ENCODE results near the gene OOSP2.
"Not testable (repeated sequence)": the region's sequence is repeated elsewhere in the genome, so short reads cannot be mapped to it uniquely, and the experiment has no call there.

Gene OOSP2

DNA sequence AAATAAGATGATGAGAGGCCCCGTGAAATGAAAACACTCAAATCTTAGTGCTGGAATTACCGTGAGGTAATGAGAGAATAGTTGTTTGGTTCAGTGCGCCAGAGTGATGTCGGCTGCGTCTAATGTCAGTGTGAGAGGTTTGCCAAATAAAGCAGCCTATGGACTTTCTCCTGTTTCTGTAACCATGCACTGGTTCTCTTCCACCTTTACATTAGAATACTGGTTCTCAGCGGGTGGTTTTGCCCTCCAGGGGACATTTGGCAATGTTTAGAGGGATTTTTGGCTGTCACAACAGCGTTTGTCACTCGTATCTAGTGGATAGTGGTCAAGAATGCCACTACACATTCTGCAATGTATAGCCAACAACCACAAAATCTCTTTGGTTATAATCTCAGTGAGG, 22.2 kb upstream of the OOSP2 start:
- Histone ChIP-seq H3K18ac (ENCODE audit: low read length) (no peak overlapping the region), H3K4me3 (ENCODE audit: low read depth, low read length) (no peak overlapping the region), H2BK5ac (ENCODE audit: low read depth, low read length, poor library complexity) (no peak overlapping the region), H3K4ac (ENCODE audit: low read depth, low read length) (no peak overlapping the region), H3K4me1 (ENCODE audit: control insufficient read depth in 1 of 2, insufficient read depth in 2 of 2, low read length in 2 of 2) (no peaks in the 10 kb centered on the region), H3K79me2 (ENCODE audit: control insufficient read depth, insufficient read depth, low read length, poor library complexity) (no peaks in the 10 kb centered on the region), H3K14ac (ENCODE audit: low read length) (no peak overlapping the region), H4K8ac (ENCODE audit: low read depth, low read length) (no peak overlapping the region), H2AFZ (ENCODE audit: insufficient read depth, low read length, poor library complexity) (no peak overlapping the region), H3K23ac (ENCODE audit: low read length) (no peak overlapping the region), H3K79me1 (ENCODE audit: low read length) (no peaks in the 10 kb centered on the region), H4K12ac (ENCODE audit: low read depth, low read length) (no peak overlapping the region), H3K4me2 (ENCODE audit: low read length) (no peak overlapping the region), H3K9ac (ENCODE audit: low read length) (no peak overlapping the region), H3K9me3 (ENCODE audit: insufficient read depth, low read depth, low read length) (no peaks in the 10 kb centered on the region), H2BK120ac (ENCODE audit: insufficient read depth, low read length, poor library complexity) (no peak overlapping the region), H2AK5ac (ENCODE audit: low read length) (no peak overlapping the region), H4K91ac (ENCODE audit: low read depth, low read length) (no peak overlapping the region), H3K27ac (ENCODE audit: low read depth, low read length) (no peak overlapping the region), H3K36me3 (ENCODE audit: control insufficient read depth in 1 of 2, insufficient read depth in 2 of 2, low read length in 2 of 2) (no peaks in the 10 kb centered on the region), H2BK12ac (ENCODE audit: low read length) (no peak overlapping the region), H3K27me3 (ENCODE audit: insufficient read depth, low read length) (no peaks in the 10 kb centered on the region)
- WGBS (ENCODE audit: extremely low coverage, insufficient coverage, insufficient read length), result no CpG with 5 or more reads among the region's 8 CpGs
- DNase-seq, result no peak

DNA sequence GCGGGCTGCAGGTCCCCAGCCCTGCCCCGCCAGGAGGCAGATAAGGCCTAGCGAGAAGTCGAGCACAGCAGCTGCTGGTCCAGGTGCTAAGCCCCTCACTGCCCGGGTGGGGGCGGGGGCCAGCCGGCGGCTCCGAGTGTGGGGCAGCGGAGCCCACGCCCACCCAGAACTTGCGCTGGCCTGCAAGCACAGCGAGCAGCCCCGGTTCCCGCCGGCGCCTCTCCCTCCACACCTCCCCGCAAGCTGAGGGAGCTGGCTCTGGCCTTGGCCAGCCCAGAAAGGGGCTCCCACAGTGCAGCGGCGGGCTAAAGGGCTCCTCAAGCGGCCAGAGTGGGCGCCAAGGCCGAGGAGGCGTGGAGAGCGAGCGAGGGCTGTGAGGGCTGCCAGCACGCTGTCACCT, 19.8 kb upstream of the OOSP2 start:
- not testable (repeated sequence) for H3K4me1 ChIP-seq (ENCODE audit: control insufficient read depth in 1 of 2, insufficient read depth in 2 of 2, low read length in 2 of 2); H3K36me3 ChIP-seq (ENCODE audit: control insufficient read depth in 1 of 2, insufficient read depth in 2 of 2, low read length in 2 of 2); H3K79me1 ChIP-seq (ENCODE audit: low read length); H2BK12ac ChIP-seq (ENCODE audit: low read length); H2AK5ac ChIP-seq (ENCODE audit: low read length); H3K9me3 ChIP-seq (ENCODE audit: insufficient read depth, low read depth, low read length); H4K91ac ChIP-seq (ENCODE audit: low read depth, low read length); DNase-seq; H3K79me2 ChIP-seq (ENCODE audit: control insufficient read depth, insufficient read depth, low read length, poor library complexity); H3K9ac ChIP-seq (ENCODE audit: low read length); H3K4me2 ChIP-seq (ENCODE audit: low read length); H3K27ac ChIP-seq (ENCODE audit: low read depth, low read length); H3K23ac ChIP-seq (ENCODE audit: low read length); H2BK120ac ChIP-seq (ENCODE audit: insufficient read depth, low read length, poor library complexity); H3K18ac ChIP-seq (ENCODE audit: low read length); H2AFZ ChIP-seq (ENCODE audit: insufficient read depth, low read length, poor library complexity); H3K14ac ChIP-seq (ENCODE audit: low read length); H3K27me3 ChIP-seq (ENCODE audit: insufficient read depth, low read length); H3K4me3 ChIP-seq (ENCODE audit: low read depth, low read length); H4K12ac ChIP-seq (ENCODE audit: low read depth, low read length); H3K4ac ChIP-seq (ENCODE audit: low read depth, low read length); H2BK5ac ChIP-seq (ENCODE audit: low read depth, low read length, poor library complexity); H4K8ac ChIP-seq (ENCODE audit: low read depth, low read length)
- no CpG with 5 or more reads among the region's 27 CpGs for WGBS (ENCODE audit: extremely low coverage, insufficient coverage, insufficient read length)

DNA sequence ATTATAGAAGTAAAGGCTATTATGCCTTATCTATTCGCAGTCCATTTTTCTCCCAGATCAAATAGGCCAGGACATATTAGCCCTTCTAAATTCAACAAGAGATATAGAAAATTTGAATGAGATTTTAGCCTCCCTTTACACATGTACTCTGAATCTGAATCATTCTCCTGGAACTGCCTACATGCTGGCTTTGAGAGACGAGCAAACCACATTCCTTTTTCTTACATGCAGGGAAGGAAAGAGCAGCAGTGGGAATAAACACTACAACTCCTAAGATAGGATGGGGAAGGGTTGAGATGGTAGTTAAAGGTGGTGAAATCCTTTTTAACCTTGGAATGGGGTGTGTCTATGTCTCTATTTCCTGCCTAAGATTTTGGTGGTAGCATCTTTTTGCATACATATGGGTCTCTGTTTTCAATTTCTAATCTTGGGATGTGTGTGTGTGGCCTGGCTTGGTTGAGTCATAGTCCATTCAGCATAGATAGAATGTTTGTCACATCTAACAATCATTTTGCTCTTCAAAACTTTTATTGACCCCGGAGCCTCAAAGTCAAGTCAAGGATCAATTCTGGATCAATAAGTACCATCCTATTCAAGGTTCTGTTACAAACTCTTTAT, 11.1 kb upstream of the OOSP2 start:
- no CpG with 5 or more reads among the region's 3 CpGs for WGBS (ENCODE audit: extremely low coverage, insufficient coverage, insufficient read length)
- H2BK120ac ChIP-seq (ENCODE audit: insufficient read depth, low read length, poor library complexity), result no peak overlapping the region
- H3K4me2 ChIP-seq (ENCODE audit: low read length), result no peak overlapping the region
- H3K23ac ChIP-seq (ENCODE audit: low read length), result no peak overlapping the region
- no peak overlapping the region for H2AK5ac ChIP-seq (ENCODE audit: low read length)
- H4K12ac ChIP-seq (ENCODE audit: low read depth, low read length), result no peak overlapping the region
- no peaks in the 10 kb centered on the region for H3K79me2 ChIP-seq (ENCODE audit: control insufficient read depth, insufficient read depth, low read length, poor library complexity)
- H3K79me1 ChIP-seq (ENCODE audit: low read length), result no peaks in the 10 kb centered on the region
- H3K4ac ChIP-seq (ENCODE audit: low read depth, low read length), result no peak overlapping the region
- H3K36me3 ChIP-seq (ENCODE audit: control insufficient read depth in 1 of 2, insufficient read depth in 2 of 2, low read length in 2 of 2), result no peaks in the 10 kb centered on the region
- no peak overlapping the region for H4K91ac ChIP-seq (ENCODE audit: low read depth, low read length)
- no peaks in the 10 kb centered on the region for H3K9me3 ChIP-seq (ENCODE audit: insufficient read depth, low read depth, low read length)
- H2BK12ac ChIP-seq (ENCODE audit: low read length), result no peak overlapping the region
- no peak overlapping the region for H3K14ac ChIP-seq (ENCODE audit: low read length)
- H4K8ac ChIP-seq (ENCODE audit: low read depth, low read length), result no peak overlapping the region
- no peak for DNase-seq
- H3K9ac ChIP-seq (ENCODE audit: low read length), result no peak overlapping the region
- H3K27me3 ChIP-seq (ENCODE audit: insufficient read depth, low read length), result no peaks in the 10 kb centered on the region
- no peak overlapping the region for H2AFZ ChIP-seq (ENCODE audit: insufficient read depth, low read length, poor library complexity)
- no peak overlapping the region for H3K27ac ChIP-seq (ENCODE audit: low read depth, low read length)
- H3K18ac ChIP-seq (ENCODE audit: low read length), result no peak overlapping the region
- no peaks in the 10 kb centered on the region for H3K4me1 ChIP-seq (ENCODE audit: control insufficient read depth in 1 of 2, insufficient read depth in 2 of 2, low read length in 2 of 2)
- no peak overlapping the region for H2BK5ac ChIP-seq (ENCODE audit: low read depth, low read length, poor library complexity)
- H3K4me3 ChIP-seq (ENCODE audit: low read depth, low read length), result no peak overlapping the region

DNA sequence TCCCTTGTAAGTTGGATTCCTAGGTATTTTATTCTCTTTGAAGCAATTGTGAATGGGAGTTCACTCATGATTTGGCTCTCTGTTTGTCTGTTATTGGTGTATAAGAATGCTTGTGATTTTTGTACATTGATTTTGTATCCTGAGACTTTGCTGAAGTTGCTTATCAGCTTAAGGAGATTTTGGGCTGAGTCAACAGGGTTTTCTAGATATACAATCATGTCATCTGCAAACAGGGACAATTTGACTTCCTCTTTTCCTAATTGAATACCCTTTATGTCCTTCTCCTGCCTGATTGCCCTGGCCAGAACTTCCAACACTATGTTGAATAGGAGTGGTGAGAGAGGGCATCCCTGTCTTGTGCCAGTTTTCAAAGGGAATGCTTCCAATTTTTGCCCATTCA, 10.2 kb downstream of the OOSP2 start:
- not testable (repeated sequence) for H2BK12ac ChIP-seq (ENCODE audit: low read length); H3K9me3 ChIP-seq (ENCODE audit: insufficient read depth, low read depth, low read length); H3K27me3 ChIP-seq (ENCODE audit: insufficient read depth, low read length); H4K12ac ChIP-seq (ENCODE audit: low read depth, low read length); H3K4me3 ChIP-seq (ENCODE audit: low read depth, low read length); H3K79me2 ChIP-seq (ENCODE audit: control insufficient read depth, insufficient read depth, low read length, poor library complexity); H3K4me2 ChIP-seq (ENCODE audit: low read length); H3K4me1 ChIP-seq (ENCODE audit: control insufficient read depth in 1 of 2, insufficient read depth in 2 of 2, low read length in 2 of 2); H3K18ac ChIP-seq (ENCODE audit: low read length); H4K91ac ChIP-seq (ENCODE audit: low read depth, low read length); H3K14ac ChIP-seq (ENCODE audit: low read length); H3K4ac ChIP-seq (ENCODE audit: low read depth, low read length); H3K9ac ChIP-seq (ENCODE audit: low read length); H3K79me1 ChIP-seq (ENCODE audit: low read length); H3K36me3 ChIP-seq (ENCODE audit: control insufficient read depth in 1 of 2, insufficient read depth in 2 of 2, low read length in 2 of 2); DNase-seq; H2BK5ac ChIP-seq (ENCODE audit: low read depth, low read length, poor library complexity); H2AK5ac ChIP-seq (ENCODE audit: low read length); H3K23ac ChIP-seq (ENCODE audit: low read length); H2AFZ ChIP-seq (ENCODE audit: insufficient read depth, low read length, poor library complexity); H3K27ac ChIP-seq (ENCODE audit: low read depth, low read length); H2BK120ac ChIP-seq (ENCODE audit: insufficient read depth, low read length, poor library complexity); H4K8ac ChIP-seq (ENCODE audit: low read depth, low read length)

All from trophoblast cell (in vitro differentiated cells and primary cell).